SK-MEL-5 (cell line): ENCODE measurements around the gene EFCAB8. TPM values are rescaled to one million over a fixed set of nuclear protein-coding genes. Genes with fewer than 3 reads are reported as not detected.

Experiments
- DNase-seq: peaks from one replicate; pipeline ENCODE4 v3.0.0-alpha.2; 2016; ENCODE audit warnings: low read depth, low spot score
- in situ Hi-C: cut with HindIII; loops from 2 replicates; pipeline ENCODE4 v1.10.0; 2016; ENCODE audit warnings: low sequenced_read_pairs, high pct_unique_total_duplicates, low pct_unique_long_range_greater_than_20kb
- total RNA-seq: library from RNA; depleted of rRNA; stranded (reverse); fragments of >200 nt; shearing (Covaris generic); gene quantifications from 2 replicates; pipeline ENCODE4 v1.2.3, GENCODE V29; 2014

EFCAB8 gene
- total RNA-seq, 1 experiment from 2014 or later: not detected

DNA sequence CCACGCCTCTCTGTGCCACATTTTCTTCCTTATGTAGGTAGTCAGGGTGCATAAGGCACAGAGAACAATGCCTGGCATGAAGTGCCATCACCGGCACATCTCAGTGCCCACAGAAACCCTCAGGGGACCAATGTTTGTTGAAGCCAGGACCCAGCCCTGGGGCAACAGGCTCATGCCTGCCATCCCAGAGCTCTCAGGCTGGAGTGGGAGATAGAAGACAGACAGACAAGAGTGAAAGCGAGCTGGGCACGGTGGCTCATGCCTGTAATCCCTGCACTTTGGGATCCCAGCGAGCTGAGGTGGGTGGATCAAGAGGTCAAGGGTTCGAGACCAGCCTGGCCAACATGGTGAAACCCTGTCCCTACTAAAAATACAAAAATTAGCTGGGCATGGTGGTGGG is 13.5 kb downstream of the EFCAB8 start:
- no peak for DNase-seq
- in situ Hi-C loops: no loop called here

DNA sequence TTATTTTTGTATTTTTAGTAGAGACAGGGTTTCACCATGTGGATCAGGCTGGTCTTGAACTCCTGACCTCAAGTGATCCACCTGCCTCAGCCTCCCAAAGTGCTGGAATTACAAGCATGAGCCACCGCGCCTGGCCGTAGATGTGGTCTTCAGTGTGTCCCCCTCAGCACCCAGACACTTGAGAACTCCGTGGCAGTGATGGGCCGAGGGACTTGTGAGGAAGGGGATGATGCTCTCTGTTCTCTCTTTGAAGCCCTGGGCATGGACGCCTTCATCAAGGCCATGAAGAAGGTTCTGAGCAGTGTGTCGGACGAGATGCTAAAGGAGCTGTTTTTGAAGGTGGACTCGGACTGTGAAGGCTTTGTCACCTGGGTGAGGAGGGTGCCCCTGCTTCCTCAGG is 16.9 kb downstream of the EFCAB8 start:
- no peak for DNase-seq
- in situ Hi-C loops: no loop called here

DNA sequence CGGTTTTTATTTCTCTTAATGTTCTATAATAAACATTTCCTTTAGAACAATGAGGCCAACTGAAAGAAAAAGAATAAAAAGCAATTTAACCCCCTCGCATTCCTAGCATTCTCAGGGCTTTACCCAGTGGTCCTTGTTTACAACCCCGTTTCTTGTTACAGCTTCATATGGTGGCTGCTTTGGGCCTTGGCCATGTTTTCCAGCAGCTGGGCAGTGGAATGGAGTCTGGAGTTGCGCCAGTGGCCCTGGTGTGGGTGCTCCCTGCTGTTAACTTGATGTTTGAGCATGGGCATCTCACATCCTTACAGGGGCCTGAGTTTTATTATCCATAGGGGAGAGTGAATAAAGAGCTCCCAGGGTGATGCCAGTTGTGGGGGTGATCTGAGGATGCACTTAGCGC is 18.8 kb downstream of the EFCAB8 start:
- in situ Hi-C loops: no loop called here
- DNase-seq: no peak

DNA sequence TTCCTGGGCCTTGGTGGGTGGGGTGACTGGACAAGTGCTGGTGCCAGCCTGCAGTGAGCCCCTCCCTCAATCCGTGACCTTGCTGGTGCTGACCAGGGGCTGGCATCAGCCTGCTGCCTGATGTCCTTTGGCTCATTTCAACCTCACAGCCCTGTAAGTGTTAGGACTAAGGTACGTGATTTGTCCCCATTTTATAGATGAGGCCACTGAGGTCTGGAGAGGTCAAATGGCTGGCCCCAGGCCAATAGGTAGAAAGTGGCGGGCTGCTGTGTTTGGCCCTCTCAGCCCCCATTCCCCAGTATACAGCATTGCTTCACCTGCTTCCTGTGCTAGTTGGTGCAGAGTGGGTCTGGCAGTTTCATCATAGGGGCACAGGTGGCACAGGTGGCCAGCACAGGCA is 20.1 kb downstream of the EFCAB8 start:
- in situ Hi-C loops: no loop called here
- DNase-seq: no peak

DNA sequence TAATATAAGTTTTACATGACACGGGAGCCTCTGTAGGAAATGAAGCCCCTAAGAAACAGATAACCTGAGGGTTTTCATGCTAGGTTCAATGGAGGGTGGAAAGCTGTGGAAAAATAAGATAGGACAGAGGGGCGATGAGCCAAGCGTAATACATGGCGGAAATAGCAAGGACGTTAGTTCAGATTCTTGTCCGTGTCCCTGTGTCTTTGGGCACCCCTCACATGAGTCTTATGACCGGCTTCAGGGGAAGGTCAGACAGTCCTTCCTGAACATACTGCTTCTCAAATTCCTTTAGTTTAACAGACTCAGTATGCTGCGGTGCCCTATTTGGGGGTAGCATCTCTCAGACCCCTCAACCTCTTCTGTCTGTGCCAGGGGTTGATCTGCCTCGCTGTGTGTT is 20.8 kb downstream of the EFCAB8 start:
- in situ Hi-C loops: no loop called here
- no peak for DNase-seq

DNA sequence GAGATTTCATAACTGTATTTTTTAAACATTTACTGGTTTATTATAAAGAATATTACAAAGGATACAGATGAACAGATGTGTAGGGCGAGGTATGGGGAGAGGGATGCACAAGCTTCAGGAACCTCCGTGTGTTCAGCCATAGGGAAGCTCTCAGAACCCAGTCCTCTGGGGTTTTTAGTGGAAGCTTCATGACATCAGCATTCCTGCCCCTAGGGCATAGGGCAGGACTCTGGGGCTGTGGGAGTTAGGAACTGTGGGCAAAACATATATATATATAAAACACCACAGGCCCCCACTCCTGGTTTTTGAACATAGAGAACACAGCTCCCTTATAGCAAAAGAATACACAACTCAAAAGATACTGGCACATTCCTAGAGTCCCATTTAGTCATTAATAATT is 21.9 kb downstream of the EFCAB8 start:
- peak; percentile 13 for DNase-seq
- in situ Hi-C loops: no loop called here

DNA sequence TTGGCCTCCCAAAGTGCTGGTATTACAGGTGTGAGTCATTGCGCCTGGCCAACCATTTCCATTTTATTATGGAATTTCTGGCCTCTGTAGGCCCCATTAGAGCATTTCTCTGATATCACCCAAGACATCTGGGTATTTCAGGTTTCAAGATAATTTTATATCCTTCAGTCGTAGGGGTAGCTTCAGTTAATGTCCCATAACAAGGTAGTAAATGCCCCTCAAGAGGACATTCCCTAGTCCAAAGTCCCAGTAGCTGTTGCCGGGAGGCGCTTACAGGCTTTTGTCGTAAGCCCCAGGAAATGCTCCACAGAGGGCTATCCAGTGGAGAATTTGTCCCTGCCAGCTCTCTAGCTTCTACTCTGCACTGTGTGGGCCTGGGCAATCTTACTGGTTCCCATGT is 24.4 kb downstream of the EFCAB8 start:
- in situ Hi-C loops: no loop called here
- DNase-seq: no peak

DNA sequence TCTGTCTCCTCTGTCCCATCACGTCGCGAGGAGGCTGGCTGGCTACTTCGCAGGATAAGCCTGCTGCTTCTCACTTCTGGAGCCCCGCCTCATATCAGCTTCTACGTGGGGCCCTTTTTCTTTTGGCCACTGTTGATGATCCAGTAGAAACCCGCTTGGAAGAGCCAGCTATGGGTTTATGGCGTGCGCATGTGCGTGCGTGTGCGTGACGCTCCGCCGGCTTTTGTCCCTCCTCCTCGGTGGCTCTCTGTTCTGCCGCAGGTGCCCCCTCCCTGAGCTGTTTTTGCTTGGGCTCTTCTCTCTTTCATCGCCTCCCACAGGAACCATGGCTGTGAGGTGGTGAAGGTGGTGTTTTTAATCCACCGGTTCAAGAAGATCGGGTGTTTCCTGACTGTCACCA is 26.5 kb downstream of the EFCAB8 start:
- in situ Hi-C loops: no loop called here
- no peak for DNase-seq

DNA sequence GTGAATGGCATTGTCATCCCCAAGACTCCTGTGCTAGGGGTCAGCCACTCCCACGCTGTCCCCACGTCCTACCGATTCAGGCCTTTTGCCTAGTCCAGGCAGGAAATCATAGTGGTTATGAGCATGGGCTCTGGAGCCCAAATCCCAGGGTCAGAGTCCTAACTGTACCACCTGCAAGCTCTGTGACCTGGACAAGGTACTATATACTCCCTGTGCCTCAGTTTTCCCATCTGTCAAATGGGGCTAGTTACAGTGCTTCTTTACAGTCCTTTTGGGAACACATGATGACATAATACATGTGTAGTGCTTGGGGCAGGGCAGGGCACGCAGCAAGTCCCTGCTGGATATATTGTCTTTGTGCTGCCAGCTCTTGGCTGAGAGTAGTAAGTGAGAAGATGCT is 27.2 kb downstream of the EFCAB8 start:
- DNase-seq: no peak
- in situ Hi-C loops: no loop called here

DNA sequence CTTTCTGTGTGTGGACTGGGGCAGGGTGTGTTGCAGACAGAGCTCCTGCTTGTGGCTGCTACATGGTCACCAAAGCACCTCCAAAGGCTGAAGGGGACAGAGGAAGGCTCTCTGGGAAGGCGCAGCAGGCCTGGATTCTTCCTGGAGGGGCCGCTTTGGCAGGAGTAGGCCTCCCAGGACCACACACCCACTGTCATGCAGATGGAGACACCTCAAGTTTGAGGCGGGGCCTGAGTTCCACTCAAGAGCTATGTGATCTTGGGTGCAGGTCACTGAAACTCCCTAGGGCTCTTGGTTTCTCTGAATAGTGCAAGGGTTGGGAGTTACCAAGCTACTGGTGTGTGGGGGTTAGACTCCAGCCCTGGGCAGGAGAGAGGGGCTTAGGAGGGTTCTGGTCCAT is 27.9 kb downstream of the EFCAB8 start:
- in situ Hi-C loops: no loop called here
- no peak for DNase-seq

DNA sequence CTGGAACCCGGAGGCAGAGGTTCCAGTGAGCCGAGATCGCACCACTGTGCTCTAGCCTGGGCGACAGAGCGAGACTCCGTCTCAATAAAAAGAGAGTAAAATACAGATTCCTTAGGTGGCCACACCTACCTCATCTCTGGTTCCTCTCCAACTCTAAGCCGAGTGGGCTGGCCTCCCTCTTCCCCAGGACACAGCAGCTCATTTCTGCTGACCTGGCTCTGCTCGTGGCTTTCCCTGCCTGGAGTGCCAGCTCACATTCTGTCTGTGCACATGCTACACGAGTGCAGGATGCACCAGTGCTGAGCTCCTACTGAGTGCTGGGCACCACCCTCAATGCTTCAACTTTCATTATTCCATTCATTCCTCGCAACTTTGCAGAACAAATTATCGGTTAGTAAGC is 28.8 kb downstream of the EFCAB8 start:
- DNase-seq: no peak
- in situ Hi-C loops: no loop called here

DNA sequence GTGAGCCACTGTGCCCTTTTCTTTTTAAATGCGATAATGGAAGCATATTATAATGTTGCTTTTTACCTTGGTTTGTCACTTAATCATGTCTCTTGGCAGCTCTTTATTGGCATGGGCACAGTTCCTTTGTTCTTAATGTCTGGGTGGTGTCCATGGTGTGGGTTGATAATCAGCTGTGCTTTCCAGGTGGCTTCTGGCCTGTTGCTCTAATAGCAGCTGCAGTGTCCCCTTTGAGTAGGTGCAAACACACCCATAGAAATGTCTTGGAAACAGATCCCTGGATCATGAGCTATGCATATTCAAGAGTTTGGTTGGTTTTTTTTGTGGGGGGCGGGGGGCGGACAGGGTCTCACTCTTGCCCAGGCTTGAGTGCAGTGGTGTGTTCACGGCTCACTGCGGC is 29.9 kb downstream of the EFCAB8 start:
- in situ Hi-C loops: no loop called here

DNA sequence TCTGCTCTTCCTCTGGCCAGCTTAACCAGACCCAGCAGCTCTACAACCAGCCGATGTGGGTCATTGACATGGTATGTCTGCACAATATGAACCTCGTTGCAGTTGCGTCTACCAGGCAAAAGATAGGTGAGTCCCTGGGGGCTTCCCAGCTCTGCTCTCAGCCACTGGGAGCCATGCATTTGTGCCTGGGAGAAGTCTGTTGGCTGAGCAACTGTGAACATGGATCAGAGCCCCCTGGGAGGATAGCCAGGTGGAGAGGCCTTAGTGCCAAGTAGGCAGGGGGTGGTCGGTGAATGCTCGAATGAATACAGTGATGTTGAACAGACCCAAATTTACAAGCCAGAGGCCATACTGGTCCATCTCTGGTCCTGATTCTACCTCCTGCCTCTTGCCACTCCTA is 30.6 kb downstream of the EFCAB8 start:
- DNase-seq: no peak
- in situ Hi-C loops: no loop called here

More for the DNA sequence above, 29.9 kb downstream of the EFCAB8 start:
- no peak for DNase-seq

DNA sequence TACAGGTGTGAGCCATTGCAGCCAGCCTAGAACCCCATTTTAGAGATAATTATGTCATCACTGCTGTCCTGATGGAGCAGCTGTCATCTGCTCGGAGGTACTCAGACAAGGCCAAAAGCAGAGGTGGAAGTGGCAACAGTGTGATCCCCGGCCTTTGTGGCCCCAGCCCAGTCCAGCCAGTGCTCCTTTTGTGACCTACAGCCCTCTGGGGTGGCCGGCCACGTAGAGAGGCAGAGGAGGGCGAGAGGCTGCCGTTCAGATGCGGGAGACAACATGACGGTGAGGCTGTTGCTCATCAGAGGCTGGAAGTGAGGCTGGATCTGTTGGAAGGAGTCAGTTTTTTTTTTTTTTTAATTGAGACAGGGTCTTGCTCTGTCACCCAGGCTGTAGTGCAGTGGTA is 32.8 kb downstream of the EFCAB8 start:
- no peak for DNase-seq
- in situ Hi-C loops: no loop called here

DNA sequence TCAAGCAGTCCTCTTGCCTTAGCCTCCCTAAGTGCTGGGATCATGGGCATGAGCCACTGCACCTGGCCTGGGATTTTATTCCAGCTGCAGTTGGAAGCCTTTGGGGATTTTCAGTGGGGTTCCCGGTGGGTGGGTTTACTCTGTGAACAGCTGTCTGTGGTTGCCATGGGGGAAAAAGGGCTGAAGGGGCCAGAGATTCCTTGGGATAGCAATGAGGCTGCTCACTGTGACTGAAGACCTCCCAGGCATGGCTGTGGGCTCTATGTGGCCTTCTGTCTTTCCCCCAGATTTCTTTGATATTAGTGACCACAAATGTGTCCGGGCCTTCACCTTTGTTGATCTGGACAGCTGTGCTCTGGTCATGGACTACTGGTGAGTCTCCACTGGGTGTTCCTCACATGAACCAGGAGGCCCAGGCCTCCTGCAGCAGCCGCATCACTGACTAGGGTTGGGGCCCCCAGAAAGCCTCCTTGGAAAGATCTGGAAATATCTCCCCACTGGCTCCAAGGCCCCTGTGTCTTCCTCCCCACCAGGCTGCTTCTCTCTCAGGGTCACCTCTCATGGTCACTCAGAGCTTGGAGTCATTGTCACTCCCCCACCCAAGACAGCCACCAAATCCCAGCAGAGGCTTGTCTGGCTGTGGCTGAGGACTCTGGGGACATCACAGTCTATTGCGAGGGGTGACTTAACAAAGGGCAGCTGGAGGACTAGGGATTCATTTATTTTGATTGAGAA is 33.4 kb downstream of the EFCAB8 start:
- in situ Hi-C loops: no loop called here
- DNase-seq: no peak

DNA sequence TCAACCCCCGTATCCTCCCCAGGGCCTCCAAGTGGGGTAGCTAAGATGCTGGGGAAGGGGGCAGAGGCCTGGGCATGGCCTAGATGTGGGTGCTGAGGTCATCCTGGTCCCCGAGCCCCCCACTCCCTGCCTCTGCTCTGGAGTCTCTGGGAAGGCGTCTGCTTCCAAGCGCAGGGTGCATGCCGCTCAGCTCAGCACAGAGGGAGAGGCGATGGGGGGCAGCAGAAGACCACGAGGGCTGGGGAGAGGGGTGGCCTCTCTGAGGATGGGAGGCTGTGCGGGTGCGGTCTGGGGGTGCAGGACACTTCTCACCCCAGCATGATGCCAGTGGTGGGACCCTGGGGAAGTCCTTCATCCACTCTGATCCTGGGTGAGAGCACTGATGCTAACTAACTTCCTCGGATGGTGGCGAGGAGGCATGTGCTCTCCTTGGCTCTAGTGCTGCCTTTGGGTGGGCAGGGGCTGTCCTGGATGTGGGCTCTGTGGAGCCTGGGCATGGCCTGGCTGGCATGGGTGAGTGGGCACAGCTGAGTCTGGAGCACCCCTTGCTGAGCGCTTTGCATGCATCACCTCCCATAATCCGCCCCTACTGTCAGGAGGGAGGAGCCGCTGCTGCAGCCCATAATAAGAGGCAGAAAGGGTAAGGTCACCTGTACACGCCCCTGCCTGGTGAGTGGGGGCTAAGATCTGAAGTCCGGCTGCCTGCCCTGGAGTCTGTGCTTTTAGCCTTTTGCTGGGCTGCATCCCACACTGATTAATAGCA is 34.7 kb downstream of the EFCAB8 start:
- in situ Hi-C loops: no loop called here
- no peak for DNase-seq

DNA sequence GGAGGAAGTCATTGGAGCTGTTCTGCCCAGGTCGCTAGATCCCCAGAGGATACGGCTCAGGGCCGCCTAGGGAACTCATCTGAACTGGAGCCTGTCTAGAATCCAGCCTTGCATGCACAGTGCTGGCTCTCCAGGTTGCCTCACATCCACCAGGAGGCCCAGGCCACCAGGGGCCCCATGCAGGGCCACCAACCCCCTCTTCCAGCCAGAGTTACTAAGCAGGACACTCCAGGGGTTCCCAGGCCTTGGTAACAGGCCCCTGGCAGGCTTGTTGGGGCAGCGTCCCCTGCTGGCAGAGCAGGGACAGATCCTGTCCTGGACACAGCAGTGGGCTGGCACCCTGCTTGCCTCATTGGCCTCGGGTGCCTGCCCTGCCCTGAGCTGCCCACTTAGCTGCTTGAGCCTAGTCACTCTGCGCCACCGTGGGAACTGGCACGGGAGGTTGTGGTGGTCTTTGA is 35.3 kb downstream of the EFCAB8 start:
- DNase-seq: peak; percentile 56
- in situ Hi-C loops: no loop called here

DNA sequence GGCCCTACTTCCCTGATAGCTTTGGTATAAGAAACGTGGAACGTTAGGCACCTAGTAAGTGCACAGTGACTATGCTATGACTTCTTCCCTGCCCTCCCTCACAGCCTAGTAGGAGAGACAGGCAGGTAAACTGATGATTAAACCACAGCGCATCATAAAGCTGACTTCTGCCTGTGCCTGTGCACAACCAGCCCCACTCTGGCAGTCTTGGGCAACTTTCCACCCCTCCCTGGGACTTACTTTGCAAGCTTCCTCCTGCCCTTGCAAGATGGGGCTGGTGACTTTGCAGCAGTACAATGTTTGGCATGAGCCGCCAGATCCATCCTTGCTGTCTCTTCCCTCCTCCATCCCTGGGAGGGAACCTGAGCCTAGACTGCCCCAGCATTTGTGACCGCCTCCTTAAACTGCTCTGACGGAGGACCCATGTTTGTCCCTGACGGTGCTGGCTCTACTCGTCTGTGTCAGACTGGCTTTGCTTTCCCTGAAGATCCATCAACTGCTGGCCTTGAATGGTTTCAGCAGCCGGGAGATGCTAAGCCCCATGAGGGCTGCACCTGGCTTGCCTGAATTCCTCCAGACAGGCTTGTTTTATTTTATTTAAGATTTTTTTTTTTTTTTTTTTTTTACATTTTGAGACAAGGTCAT is 36.1 kb downstream of the EFCAB8 start:
- DNase-seq: no peak
- in situ Hi-C loops: no loop called here
